ENCODE results near the gene GRK5.
A peak's percentile ranks its signal among the peaks of the same experiment; 100 is the strongest.

GRK5 gene

DNA sequence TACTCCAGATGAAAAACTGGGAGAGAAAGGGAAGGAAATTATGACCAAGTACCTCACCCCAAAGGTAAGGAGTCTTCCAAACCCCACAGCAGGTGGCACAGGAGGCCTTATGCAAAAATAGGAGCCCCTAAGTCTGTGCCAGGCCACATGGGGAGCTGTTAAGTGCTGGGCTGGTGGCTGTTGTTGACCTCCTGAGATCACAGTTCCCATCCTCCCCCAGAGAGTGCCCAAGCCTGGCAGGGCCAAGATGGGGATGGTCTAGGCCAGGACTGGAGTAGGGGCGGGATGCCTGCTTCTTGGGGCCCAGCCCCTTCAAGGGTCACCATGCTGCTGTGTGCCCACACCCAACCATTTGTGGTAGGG, 189.3 kb downstream of the GRK5 start:
- Histone ChIP-seq H3K27ac (ENCODE audit: low read length) (no peak overlapping the region), H3K36me3 (ENCODE audit: control insufficient read depth in 2 of 2, insufficient read depth in 2 of 2, low read length in 2 of 2) (peaks cover 9 to 14% of the 10 kb centered on the region in 2 donors), H3K27me3 (ENCODE audit: control insufficient read depth in 1 of 2, insufficient read depth in 2 of 2, low read length in 2 of 2) (no peaks in the 10 kb centered on the region), H3K9ac (ENCODE audit: low read length in 2 of 2) (no peak overlapping the region), H3K4me1 (ENCODE audit: control insufficient read depth, insufficient read depth, low read length) (peaks cover 12% of the 10 kb centered on the region), H3K9me3 (ENCODE audit: control insufficient read depth in 2 of 2, low read length in 2 of 2) (no peaks in the 10 kb centered on the region), H3K4me3 (ENCODE audit: low read length in 2 of 2) (no peak overlapping the region)

- Histone ChIP-seq H3K27me3 (ENCODE audit: control insufficient read depth in 1 of 2, insufficient read depth in 2 of 2, low read length in 2 of 2) (no peaks in the 10 kb centered on the region), H3K4me3 (ENCODE audit: low read length in 2 of 2) (no peak overlapping the region), H3K27ac (ENCODE audit: low read length) (no peak overlapping the region), H3K9ac (ENCODE audit: low read length in 2 of 2) (no peak overlapping the region), H3K36me3 (ENCODE audit: control insufficient read depth in 2 of 2, insufficient read depth in 2 of 2, low read length in 2 of 2) (peaks cover 9 to 14% of the 10 kb centered on the region in 2 donors), H3K9me3 (ENCODE audit: control insufficient read depth in 2 of 2, low read length in 2 of 2) (no peaks in the 10 kb centered on the region), H3K4me1 (ENCODE audit: control insufficient read depth, insufficient read depth, low read length) (peaks cover 14% of the 10 kb centered on the region)
Measured at GRCh38 chr10:119397416-119397815, 190.0 kb downstream of the GRK5 start.

- no peak overlapping the region for H3K27ac ChIP-seq (ENCODE audit: low read length)
- H3K36me3 ChIP-seq (ENCODE audit: control insufficient read depth in 2 of 2, insufficient read depth in 2 of 2, low read length in 2 of 2), result peaks cover 9 to 14% of the 10 kb centered on the region in 2 donors
- H3K9ac ChIP-seq (ENCODE audit: low read length in 2 of 2), result no peak overlapping the region
- H3K4me1 ChIP-seq (ENCODE audit: control insufficient read depth, insufficient read depth, low read length), result peaks cover 14% of the 10 kb centered on the region
- H3K4me3 ChIP-seq (ENCODE audit: low read length in 2 of 2), result no peak overlapping the region
- H3K9me3 ChIP-seq (ENCODE audit: control insufficient read depth in 2 of 2, low read length in 2 of 2), result no peaks in the 10 kb centered on the region
- H3K27me3 ChIP-seq (ENCODE audit: control insufficient read depth in 1 of 2, insufficient read depth in 2 of 2, low read length in 2 of 2), result no peaks in the 10 kb centered on the region
Measured at GRCh38 chr10:119398996-119399395, 191.6 kb downstream of the GRK5 start.

DNA sequence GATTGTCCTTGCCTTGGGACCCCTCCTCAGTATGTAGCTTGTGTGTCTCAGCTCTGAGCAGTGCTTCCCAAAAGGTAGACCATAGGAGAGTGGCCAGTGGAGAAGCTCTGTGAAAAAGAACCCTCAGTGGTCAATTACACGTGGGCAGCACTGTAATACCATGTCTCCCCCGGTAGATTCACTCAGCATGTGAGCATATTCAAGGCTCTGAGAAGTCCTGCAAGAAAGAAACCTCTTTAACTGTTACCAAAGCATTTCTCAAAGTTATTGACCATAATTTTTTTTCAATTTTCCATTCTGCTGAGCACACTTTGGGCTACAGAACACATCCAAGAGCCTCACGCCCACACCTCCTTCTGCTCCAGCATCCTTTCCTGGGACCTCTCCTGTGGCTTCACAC, 192.1 kb downstream of the GRK5 start:
- H3K27ac ChIP-seq (ENCODE audit: low read length), result no peak overlapping the region
- peaks cover 9 to 14% of the 10 kb centered on the region in 2 donors for H3K36me3 ChIP-seq (ENCODE audit: control insufficient read depth in 2 of 2, insufficient read depth in 2 of 2, low read length in 2 of 2)
- H3K4me1 ChIP-seq (ENCODE audit: control insufficient read depth, insufficient read depth, low read length), result peaks cover 14% of the 10 kb centered on the region
- H3K9ac ChIP-seq (ENCODE audit: low read length in 2 of 2), result no peak overlapping the region
- no peaks in the 10 kb centered on the region for H3K9me3 ChIP-seq (ENCODE audit: control insufficient read depth in 2 of 2, low read length in 2 of 2)
- H3K4me3 ChIP-seq (ENCODE audit: low read length in 2 of 2), result no peak overlapping the region
- H3K27me3 ChIP-seq (ENCODE audit: control insufficient read depth in 1 of 2, insufficient read depth in 2 of 2, low read length in 2 of 2), result no peaks in the 10 kb centered on the region

GRCh38 chr10:119401671-119402395, 194.5 kb downstream of the GRK5 start:
- Histone ChIP-seq H3K36me3 (ENCODE audit: control insufficient read depth in 2 of 2, insufficient read depth in 2 of 2, low read length in 2 of 2) (peaks cover 9 to 12% of the 10 kb centered on the region in 2 donors), H3K9ac (ENCODE audit: low read length in 2 of 2) (no peak overlapping the region), H3K27ac (ENCODE audit: low read length) (peak overlapping the region; percentile 11), H3K9me3 (ENCODE audit: control insufficient read depth in 2 of 2, low read length in 2 of 2) (no peaks in the 10 kb centered on the region), H3K27me3 (ENCODE audit: control insufficient read depth in 1 of 2, insufficient read depth in 2 of 2, low read length in 2 of 2) (no peaks in the 10 kb centered on the region), H3K4me1 (ENCODE audit: control insufficient read depth, insufficient read depth, low read length) (peaks cover 10% of the 10 kb centered on the region), H3K4me3 (ENCODE audit: low read length in 2 of 2) (no peak overlapping the region)

DNA sequence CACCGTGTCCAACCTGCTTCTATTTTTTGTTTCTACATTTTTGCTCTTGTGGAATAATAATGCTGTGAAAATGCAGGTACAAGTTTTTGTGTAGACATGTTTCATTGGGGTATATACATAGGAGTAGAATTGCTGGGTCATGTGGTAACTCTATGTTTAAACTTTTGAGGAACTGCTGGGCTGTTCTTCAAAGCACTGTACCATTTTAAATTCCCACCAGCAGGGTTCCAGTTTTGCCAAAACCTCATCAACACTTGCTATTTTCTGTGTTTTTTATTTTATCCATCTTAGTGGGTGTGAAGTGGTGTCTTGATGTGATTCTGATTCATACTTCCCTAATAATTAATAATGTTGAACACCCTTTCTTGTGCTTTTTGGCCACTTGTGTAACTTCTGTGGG, 196.6 kb downstream of the GRK5 start:
- peaks cover 2 to 9% of the 10 kb centered on the region in 2 donors for H3K36me3 ChIP-seq (ENCODE audit: control insufficient read depth in 2 of 2, insufficient read depth in 2 of 2, low read length in 2 of 2)
- H3K4me1 ChIP-seq (ENCODE audit: control insufficient read depth, insufficient read depth, low read length), result peaks cover 9% of the 10 kb centered on the region
- no peaks in the 10 kb centered on the region for H3K27me3 ChIP-seq (ENCODE audit: control insufficient read depth in 1 of 2, insufficient read depth in 2 of 2, low read length in 2 of 2)
- no peak overlapping the region for H3K4me3 ChIP-seq (ENCODE audit: low read length in 2 of 2)
- H3K27ac ChIP-seq (ENCODE audit: low read length), result no peak overlapping the region
- H3K9me3 ChIP-seq (ENCODE audit: control insufficient read depth in 2 of 2, low read length in 2 of 2), result no peaks in the 10 kb centered on the region
- H3K9ac ChIP-seq (ENCODE audit: low read length in 2 of 2), result no peak overlapping the region

GRCh38 chr10:119404719-119405519, 197.5 kb downstream of the GRK5 start:
- H3K4me1 ChIP-seq (ENCODE audit: control insufficient read depth, insufficient read depth, low read length), result peaks cover 13% of the 10 kb centered on the region
- no peaks in the 10 kb centered on the region for H3K9me3 ChIP-seq (ENCODE audit: control insufficient read depth in 2 of 2, low read length in 2 of 2)
- H3K4me3 ChIP-seq (ENCODE audit: low read length in 2 of 2), result no peak overlapping the region
- H3K27ac ChIP-seq (ENCODE audit: low read length), result no peak overlapping the region
- H3K9ac ChIP-seq (ENCODE audit: low read length in 2 of 2), result no peak overlapping the region
- H3K36me3 ChIP-seq (ENCODE audit: control insufficient read depth in 2 of 2, insufficient read depth in 2 of 2, low read length in 2 of 2), result peaks cover 0 to 2% of the 10 kb centered on the region in 2 donors
- H3K27me3 ChIP-seq (ENCODE audit: control insufficient read depth in 1 of 2, insufficient read depth in 2 of 2, low read length in 2 of 2), result no peaks in the 10 kb centered on the region

DNA sequence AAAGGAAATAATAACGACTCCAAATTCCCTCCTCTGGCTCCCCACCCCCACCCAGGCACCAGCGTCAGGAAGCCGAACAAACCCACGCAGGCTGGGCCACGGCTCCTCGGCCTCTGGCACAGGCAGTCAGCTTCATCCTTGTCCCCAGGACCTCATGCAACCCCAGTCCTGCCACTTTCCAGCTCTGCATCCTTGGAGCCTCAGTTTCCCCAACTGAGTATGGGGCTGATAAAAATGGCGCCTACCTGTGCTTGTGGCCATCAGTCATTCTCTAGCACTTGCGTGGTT, 198.1 kb downstream of the GRK5 start:
- Histone ChIP-seq H3K27ac (ENCODE audit: low read length) (no peak overlapping the region), H3K4me3 (ENCODE audit: low read length in 2 of 2) (no peak overlapping the region), H3K4me1 (ENCODE audit: control insufficient read depth, insufficient read depth, low read length) (peaks cover 13% of the 10 kb centered on the region), H3K36me3 (ENCODE audit: control insufficient read depth in 2 of 2, insufficient read depth in 2 of 2, low read length in 2 of 2) (no peaks in the 10 kb centered on the region), H3K9me3 (ENCODE audit: control insufficient read depth in 2 of 2, low read length in 2 of 2) (no peaks in the 10 kb centered on the region), H3K9ac (ENCODE audit: low read length in 2 of 2) (no peak overlapping the region), H3K27me3 (ENCODE audit: control insufficient read depth in 1 of 2, insufficient read depth in 2 of 2, low read length in 2 of 2) (no peaks in the 10 kb centered on the region)

- Histone ChIP-seq H3K27me3 (ENCODE audit: control insufficient read depth in 1 of 2, insufficient read depth in 2 of 2, low read length in 2 of 2) (no peaks in the 10 kb centered on the region), H3K4me3 (ENCODE audit: low read length in 2 of 2) (no peak overlapping the region), H3K9ac (ENCODE audit: low read length in 2 of 2) (no peak overlapping the region), H3K36me3 (ENCODE audit: control insufficient read depth in 2 of 2, insufficient read depth in 2 of 2, low read length in 2 of 2) (no peaks in the 10 kb centered on the region), H3K27ac (ENCODE audit: low read length) (peak overlapping the region; percentile 6), H3K4me1 (ENCODE audit: control insufficient read depth, insufficient read depth, low read length) (peaks cover 12% of the 10 kb centered on the region), H3K9me3 (ENCODE audit: control insufficient read depth in 2 of 2, low read length in 2 of 2) (no peaks in the 10 kb centered on the region)
Measured at GRCh38 chr10:119406137-119406536, 198.8 kb downstream of the GRK5 start.

- no peak overlapping the region for H3K9ac ChIP-seq (ENCODE audit: low read length in 2 of 2)
- H3K36me3 ChIP-seq (ENCODE audit: control insufficient read depth in 2 of 2, insufficient read depth in 2 of 2, low read length in 2 of 2), result no peaks in the 10 kb centered on the region
- peak overlapping the region; percentile 6 for H3K27ac ChIP-seq (ENCODE audit: low read length)
- no peaks in the 10 kb centered on the region for H3K9me3 ChIP-seq (ENCODE audit: control insufficient read depth in 2 of 2, low read length in 2 of 2)
- no peak overlapping the region for H3K4me3 ChIP-seq (ENCODE audit: low read length in 2 of 2)
- H3K27me3 ChIP-seq (ENCODE audit: control insufficient read depth in 1 of 2, insufficient read depth in 2 of 2, low read length in 2 of 2), result no peaks in the 10 kb centered on the region
- H3K4me1 ChIP-seq (ENCODE audit: control insufficient read depth, insufficient read depth, low read length), result peaks cover 8% of the 10 kb centered on the region
Measured at GRCh38 chr10:119406601-119407253, 199.4 kb downstream of the GRK5 start.
